Retinal pigment epithelial cell (primary cell): ENCODE results near the gene RNF4.

Experiments
- DNase-seq: peaks from one replicate; pipeline ENCODE4 v3.0.0-alpha.2; 2010; ENCODE audit warnings: low read depth
- H3K4me3 ChIP-seq: 2 replicates; pipeline ENCODE4 v1.5.1; 2011; ENCODE audit warnings: mild to moderate bottlenecking, low read length, control low read depth, moderate library complexity
- TF ChIP-seq, protein P1 (sequence below): conservative IDR thresholded peaks from 2 replicates; pipeline ENCODE4 v1.5.1; 2011; ENCODE audit warnings: low read depth, low read length, control low read depth, inconsistent platforms

RNF4 gene

DNA sequence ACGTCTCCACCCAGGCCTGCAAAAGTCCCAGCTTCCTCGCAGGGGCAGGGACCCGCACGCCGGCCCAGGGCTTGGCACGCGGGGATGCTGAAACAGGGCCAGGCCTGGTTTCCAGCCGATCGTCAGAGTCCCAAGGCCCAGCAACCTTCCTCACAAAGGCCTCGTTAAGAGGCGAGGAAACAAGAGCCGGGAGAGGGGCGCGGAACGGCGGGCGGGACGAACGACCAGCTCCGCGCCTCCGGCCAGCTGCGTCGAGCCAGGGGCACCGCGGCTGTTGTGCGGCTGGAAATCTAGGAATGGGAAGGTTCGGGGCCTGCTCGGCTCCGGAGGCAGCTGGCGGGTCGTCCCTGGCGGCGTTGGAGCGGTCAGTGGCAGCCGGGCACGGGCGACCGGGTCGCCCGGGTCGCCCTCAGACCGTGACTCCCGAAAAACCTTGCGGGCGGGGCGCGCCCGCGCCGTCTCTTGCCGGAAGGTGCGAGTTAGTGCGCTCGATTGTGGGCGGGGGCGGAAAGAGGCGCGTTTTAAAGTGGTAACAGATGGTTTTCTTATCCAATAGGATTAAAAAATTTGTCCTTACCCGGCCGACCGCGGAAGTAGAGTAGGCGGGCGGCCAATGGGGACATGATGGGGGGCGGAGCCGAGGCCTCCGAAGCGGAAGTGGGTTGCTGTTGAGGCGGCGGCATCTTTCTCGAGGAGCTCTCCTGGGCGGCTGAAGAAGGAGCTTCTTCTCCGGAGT, at the start of gene RNF4:
Gene RNF4 (plus strand): TSS at position 651 of the 736 bp plus-strand sequence. CDS start 21,388 bp downstream, outside the sequence.
- DNase-seq, result peak; percentile 87
- TF ChIP-seq, protein P1, sequence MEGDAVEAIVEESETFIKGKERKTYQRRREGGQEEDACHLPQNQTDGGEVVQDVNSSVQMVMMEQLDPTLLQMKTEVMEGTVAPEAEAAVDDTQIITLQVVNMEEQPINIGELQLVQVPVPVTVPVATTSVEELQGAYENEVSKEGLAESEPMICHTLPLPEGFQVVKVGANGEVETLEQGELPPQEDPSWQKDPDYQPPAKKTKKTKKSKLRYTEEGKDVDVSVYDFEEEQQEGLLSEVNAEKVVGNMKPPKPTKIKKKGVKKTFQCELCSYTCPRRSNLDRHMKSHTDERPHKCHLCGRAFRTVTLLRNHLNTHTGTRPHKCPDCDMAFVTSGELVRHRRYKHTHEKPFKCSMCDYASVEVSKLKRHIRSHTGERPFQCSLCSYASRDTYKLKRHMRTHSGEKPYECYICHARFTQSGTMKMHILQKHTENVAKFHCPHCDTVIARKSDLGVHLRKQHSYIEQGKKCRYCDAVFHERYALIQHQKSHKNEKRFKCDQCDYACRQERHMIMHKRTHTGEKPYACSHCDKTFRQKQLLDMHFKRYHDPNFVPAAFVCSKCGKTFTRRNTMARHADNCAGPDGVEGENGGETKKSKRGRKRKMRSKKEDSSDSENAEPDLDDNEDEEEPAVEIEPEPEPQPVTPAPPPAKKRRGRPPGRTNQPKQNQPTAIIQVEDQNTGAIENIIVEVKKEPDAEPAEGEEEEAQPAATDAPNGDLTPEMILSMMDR, result no peak
- H3K4me3 ChIP-seq, result peak within 1 kb of the TSS; percentile 91

GRCh38 chr4:2419814-2420213, 49.1 kb upstream of the RNF4 start:
- no peak overlapping the region for H3K4me3 ChIP-seq
- TF ChIP-seq, protein P1, result no peak

DNA sequence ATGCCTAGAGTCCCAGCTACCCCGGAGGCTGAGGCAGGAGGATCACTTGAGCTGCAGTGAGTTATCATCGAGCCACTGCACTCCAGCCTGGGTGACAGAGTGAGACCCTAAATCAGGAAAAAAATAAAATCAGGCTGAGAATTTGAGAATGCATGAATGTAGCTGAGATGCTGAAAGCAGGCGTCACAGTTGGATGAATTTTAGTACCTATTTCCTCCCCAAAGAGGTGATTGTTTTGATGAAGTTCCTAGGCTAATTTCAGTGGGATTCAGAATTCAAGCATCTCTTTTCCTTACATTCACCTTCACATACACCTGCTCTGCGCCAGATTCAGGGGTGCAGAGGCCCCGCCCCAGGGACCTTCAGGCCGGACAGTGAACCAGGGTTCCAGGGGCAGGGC, 47.0 kb upstream of the RNF4 start:
- no peak overlapping the region for H3K4me3 ChIP-seq
- no peak for DNase-seq
- TF ChIP-seq, protein P1, result no peak

More at GRCh38 chr4:2419814-2420213, 49.1 kb upstream of the RNF4 start:
- DNase-seq, result no peak

DNA sequence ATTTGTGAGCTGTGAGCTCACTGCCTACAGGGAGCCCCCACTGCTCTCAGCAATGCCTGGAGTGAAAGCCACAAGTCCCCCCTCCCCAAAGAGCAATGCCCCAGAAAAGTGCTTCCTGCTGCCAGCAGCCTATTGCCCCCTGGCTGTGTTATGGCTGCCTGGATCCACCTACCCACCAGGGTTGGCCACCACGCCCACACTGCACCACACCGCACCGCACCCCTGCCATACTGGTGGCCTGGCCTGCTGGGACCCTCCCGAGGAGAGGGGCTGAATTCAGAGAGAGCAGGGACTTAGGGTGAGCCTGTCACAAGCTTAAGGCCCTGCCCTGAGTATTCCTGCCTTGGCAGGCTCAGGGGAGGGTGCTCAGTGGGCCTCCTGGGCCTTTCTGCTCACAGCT, 45.8 kb upstream of the RNF4 start:
- TF ChIP-seq, protein P1, result no peak
- DNase-seq, result no peak
- H3K4me3 ChIP-seq, result no peak overlapping the region

DNA sequence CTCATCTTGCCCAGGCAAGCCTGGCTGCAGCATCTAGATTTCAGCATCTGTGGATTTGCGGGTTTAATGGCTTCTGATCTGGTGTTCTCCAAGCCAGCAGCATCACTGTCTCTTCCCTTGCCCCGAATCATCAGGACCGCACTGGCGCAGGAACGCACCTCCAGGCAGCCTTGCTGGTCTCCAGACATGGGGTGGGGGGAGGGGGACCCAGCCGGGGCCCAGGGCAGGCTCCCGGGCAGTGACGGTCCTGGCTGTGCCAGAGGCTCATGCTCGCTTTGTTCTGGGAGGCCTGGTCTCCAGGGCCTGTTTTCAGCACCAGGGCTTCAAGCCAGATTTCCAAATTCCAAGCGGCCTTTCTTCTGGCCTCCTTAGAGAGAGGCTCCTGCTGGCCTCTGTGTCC, 45.2 kb upstream of the RNF4 start:
- no peak for DNase-seq
- TF ChIP-seq, protein P1, result no peak
- no peak overlapping the region for H3K4me3 ChIP-seq

DNA sequence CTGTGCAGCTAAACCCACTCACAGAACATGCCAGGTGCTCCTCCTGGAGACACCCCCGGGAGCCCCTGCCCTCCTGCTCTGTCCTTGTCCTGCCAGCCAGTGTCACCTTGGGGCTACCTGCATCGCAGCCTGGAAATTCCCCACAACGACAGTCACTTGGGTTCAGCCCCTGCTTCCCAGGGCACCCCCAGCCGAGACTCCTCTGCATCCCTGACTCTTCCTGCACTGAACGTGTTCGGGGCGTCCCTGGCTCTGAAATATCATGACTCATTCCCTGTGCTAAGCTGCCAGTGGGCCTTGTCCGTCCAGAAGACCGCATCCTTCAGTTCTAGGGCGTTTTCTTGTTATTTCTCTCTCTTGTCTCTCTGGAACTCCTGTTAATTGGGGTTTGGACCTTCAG, 44.3 kb upstream of the RNF4 start:
- no peak for DNase-seq
- TF ChIP-seq, protein P1, result no peak
- no peak overlapping the region for H3K4me3 ChIP-seq
